Endothelial cell of hepatic sinusoid (primary cell): ENCODE results near the gene DMRTB1.
"Not testable (repeated sequence)": the region's sequence is repeated elsewhere in the genome, so short reads cannot be mapped to it uniquely, and the experiment has no call there.

Experiments
- in situ Hi-C: cut with HindIII; loops from 2 replicates; pipeline ENCODE4 v1.10.0; 2017; ENCODE audit warnings: low sequenced_read_pairs

Gene DMRTB1

DNA sequence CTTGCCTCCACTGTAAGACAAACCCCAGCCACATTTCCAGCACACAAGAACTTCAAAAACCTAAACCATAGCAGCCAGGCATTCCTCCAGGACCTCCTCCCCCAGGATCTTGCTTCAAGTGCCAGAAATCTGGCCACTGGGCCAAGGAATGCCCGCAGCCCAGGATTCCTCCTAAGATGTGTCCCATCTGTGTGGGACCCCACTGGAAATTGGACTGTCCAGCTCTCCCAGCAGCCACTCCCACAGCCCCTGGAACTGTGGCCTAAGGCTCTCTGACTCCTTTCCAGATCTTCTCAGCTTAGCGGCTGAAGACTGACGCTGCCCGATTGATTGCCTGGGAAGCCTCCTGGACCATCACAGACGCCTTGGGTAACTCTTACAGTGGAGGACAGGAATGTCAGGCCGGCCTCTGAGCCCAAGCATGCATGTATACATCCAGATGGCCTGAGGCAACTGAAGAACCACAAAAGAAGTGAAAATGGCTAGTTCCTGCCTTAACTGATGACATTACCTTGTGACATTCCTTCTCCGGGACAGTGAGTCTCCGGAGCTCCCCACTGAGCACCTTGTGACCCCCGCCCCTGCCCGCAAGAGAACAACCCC, 24.7 kb upstream of the DMRTB1 start:
- in situ Hi-C loops = not testable (repeated sequence)

DNA sequence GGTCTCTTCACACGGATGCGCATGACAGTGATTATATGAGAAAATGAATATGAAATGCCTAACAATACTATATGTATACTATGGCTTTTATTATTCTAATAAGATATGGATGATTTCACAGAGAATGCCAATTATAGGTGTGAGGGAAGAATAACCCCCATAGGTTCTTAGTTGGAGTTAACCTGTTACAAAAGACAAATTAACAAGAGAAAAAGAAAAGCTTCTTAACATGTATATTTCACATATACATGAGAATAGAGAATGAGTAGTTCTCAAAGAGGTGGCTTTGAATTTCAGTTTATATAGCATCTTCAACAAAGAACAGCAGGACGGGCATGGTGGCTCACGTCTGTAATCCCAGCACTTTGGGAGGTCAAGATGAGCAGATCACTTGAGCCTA, 24.0 kb upstream of the DMRTB1 start:
- in situ Hi-C loops = no loop called here

DNA sequence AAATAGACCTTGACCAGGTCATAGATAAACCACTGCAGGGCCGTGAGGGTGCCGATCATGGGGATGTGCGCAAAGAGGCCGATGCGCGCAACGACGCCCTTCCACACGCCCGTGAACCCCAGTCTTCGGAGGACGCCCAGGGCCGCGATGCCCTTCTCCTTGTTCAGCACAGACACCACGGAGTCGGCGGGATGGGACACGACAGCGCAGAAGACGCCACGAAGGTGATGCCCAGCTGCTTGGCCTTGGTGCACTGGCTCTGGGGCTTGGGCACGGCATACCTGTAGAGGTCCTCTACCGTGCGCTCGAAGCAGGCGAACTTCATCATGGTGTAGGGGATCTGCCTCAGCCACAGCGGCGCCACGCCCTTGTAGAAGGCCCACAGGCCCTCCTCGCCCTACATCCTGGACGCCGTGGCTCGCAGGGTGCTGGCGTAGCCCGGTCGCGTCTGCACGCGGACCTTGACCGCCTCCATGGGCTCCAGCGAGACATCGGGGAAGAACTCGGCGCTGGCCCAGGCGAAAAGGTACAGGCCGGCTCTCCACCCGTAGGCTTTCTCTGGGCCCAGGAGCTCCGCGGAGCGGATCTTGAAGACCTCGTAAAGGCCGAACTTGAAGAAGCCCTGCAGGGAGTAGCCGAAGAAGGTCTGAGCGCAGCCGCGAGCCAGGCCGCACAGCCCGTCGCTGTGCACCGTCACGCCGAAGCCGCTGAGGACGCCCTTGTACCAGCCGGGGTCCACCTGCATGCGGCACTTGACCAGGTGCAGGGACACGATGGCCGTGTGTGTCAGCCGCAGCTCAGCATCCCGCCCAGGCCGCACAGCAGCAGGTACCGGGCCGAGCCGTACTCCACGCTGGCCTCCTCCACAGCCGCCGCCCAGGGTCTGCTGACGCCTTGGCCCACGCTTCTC, 20.5 kb upstream of the DMRTB1 start:
- in situ Hi-C loops = no loop called here

DNA sequence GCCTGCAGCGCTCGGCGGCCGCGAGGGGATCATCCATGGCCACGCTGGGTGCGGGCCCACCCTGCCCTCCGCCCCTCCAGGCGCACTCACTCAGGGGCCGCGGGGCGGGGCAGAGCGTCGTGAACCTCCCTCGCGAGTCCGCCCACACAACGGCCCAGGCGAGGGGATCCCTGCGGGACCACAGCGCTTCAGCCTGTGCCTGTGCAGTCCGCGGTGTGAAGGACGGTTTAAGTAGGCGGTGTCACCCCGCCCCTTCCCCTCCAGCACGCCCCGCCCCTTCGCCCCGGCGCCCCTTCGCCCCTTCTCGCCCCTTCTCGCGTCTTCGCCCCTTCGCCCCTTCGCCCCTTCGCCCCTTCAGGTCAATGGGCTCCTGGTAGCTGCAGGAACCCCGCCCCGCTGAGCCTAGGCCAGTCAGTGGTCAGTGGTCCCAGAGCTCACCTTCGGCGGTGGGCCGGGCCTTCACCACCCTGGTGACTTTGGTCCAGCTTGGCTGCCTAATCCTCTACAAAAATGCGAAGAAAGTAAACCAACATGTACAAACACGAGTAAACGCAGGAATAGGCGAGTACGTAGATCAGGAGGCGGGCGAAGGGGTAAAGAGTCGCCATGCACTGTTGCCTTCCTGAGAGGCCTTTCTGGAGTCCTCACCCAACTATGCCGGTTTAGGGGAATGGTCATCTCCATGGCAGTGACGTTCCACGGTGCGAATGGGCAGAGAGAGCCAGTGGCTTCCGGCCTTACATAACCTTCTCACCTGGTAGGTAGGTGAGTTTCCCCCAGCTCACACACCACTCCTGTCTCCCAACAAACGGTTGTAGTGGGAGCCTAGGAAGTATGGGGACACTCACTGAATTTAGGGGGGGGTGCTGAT, 19.6 kb upstream of the DMRTB1 start:
- in situ Hi-C loops = no loop called here

DNA sequence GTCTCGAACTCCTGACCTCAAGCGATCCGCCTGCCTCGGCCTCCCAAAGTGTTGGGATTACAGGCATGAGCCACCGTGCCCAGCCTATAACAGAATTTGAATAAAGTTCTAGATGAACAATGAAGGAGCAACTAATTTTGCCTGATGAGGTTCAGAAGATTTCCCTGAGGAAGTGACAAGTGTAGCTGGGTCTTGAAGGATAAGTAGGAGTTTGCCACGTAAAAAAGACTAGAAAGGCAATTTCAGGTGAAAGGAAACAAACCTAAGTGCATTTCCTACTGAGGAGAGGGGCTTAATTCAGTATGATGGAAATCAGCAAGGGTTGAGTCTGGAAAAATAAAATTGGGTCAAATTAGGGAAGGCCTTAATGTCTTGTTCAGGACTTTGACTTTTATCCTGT, 18.6 kb upstream of the DMRTB1 start:
- in situ Hi-C loops = no loop called here

DNA sequence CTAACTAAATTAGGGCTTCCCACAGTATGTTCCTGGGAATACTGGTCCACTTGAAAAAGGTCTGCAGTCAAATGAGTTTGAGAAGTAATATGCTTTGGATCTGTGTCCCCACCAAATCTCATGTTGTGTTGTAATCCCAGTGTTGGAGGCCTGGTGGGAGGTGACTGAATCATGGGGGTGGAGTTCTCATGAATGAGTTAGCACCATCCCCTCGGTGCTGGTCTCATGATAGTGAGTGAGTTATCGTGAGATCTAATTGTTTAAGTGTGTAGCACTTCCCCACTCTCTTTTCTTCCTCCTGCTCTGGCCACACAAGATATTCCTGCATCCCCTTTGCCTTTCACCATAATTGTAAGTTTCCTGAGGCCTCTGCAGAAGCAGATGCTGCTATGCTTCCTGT, 16.9 kb upstream of the DMRTB1 start:
- in situ Hi-C loops = no loop called here

DNA sequence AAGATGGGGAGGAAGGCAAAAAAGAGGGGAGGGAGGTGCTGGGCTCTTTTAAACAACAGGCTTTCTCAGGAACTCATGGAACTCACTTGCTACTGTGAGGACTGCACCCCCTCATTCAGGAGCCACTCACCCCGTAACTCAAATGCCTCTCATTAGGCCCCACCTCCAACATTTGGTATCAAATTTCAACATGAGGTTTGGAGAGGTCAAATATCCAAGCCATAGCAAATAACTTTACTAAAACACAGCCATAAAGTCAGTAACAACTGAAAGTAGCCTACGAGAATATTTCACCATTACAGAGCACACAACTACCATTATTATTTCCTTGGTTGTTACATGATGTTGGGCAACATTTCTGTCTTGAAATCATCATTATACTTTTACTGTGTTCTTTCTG, 13.1 kb upstream of the DMRTB1 start:
- in situ Hi-C loops = no loop called here

DNA sequence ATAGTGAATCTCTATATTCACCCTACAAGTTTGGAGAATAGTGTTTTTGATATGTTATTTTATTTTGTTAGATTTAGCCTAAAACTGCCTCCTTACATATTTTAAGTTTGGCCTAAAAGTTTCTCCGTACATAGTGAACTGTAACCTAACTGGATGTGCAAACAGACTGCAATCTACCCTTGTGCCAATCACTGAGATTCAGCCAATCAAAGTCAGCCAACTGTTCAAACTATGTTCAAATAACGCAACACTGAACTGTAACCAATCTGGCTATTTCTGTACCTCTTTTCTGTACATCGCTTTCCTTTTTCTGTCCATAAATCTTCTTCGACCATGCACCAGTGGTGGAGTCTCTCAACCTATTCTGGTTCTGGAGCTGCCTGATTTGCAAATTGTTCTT, 11.8 kb upstream of the DMRTB1 start:
- in situ Hi-C loops = no loop called here

DNA sequence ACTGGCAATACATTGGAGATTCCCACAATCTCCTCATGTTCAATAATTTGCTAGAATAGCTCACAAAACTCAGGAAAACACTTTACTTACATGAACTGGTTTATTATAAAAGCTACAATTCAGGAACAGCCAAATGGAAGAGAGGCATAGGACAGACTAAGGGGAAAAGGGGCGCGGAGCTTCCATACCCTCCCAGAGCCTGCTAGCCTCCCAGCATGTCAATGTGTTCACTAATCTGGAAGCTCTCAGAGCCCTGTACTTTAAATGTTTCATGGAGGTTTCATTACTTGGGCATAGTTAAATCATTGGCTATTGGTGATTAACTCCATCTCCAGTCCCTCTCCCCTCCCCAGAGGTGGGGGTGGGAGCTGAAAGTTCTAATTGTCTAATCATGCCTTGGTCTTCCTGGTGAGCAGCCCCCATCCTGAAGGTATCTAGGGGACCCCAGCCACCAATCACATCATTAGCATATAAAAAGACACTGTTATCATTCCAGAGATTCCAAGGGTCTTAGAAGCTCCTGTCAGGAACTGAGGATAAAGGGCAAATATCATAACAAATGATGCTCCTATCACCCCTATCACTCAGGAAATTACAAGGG, 10.9 kb upstream of the DMRTB1 start:
- in situ Hi-C loops = no loop called here

DNA sequence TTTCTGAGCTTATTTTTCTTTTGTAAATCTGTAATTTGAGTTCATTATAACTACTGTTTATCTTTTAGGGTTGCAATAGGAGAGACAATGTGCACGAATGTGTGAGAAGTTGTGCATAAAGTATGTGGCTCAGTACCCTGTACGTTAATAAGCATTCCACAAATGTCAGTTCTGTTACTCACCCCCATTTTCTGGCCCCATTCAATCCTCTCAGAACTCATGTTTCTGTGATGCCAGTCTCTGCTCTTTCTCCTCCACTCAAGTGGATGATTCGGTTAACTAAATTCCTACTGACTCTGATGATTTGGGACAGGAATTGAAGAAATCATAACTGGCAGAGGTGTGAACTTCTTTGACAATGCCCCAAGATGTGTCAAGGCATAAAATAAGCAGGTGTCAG, 10.2 kb upstream of the DMRTB1 start:
- in situ Hi-C loops = no loop called here

DNA sequence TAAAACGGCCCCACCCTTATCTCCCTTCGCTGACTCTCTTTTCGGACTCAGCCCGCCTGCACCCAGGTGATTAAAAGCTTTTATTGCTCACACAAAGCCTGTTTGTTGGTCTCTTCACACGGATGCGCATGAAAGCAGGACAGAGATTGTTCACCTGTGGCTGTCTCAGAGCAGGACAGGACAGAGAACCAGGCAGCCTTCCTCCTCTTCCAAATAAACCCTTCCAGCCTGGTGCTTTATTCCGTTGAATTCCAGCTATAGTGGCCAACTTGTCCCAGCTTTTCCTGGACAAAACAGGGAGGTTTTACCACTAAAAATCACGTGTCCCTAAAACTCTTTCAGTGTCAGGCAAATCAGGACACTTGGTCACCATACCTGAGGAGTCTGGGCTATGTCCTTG, 9.5 kb upstream of the DMRTB1 start:
- in situ Hi-C loops = loop anchor here (5.0 kb wide), 1 partner anchor 67 kb away; no protein-coding TSS in a partner anchor

DNA sequence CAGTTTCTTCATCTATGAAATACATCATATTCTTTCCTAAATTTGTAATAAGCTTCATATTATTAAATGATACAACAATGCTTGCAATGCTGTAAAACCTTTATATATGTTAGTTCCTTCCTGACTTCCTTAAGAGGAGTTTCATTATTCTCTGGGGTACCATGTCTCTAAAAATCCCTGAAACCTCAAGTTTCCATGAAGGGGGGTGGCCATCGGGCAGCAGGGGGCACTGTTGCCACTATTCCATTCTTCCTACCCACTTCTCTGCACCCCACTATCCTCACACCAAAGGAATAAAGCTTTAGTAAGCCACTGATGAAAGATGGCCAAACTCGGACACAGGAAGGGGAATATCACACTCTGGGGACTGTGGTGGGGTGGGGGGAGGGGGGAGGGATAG, 9.0 kb upstream of the DMRTB1 start:
- in situ Hi-C loops = loop anchor here (5.0 kb wide), 1 partner anchor 68 kb away; no protein-coding TSS in a partner anchor

DNA sequence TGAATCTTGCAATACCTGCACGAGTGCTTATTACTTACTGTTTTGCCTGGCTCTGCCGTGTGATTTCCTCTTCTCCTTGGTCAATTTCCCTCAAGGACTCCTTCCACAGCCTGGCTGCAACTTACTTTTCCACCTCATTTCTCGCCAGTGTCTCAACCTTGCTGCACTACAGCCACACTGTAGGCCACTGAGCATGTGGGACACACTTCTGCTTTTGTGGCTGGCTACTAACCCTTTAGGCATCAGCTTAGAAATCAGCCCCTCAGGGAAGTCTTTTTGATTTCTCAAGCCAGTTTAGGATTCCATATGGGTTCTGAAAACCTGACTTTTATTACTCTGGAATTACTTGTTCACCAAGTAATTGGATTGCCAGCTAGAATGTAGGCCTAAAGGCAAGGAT, 5.2 kb upstream of the DMRTB1 start:
- in situ Hi-C loops = loop anchor here (5.0 kb wide), 1 partner anchor 72 kb away; no protein-coding TSS in a partner anchor

DNA sequence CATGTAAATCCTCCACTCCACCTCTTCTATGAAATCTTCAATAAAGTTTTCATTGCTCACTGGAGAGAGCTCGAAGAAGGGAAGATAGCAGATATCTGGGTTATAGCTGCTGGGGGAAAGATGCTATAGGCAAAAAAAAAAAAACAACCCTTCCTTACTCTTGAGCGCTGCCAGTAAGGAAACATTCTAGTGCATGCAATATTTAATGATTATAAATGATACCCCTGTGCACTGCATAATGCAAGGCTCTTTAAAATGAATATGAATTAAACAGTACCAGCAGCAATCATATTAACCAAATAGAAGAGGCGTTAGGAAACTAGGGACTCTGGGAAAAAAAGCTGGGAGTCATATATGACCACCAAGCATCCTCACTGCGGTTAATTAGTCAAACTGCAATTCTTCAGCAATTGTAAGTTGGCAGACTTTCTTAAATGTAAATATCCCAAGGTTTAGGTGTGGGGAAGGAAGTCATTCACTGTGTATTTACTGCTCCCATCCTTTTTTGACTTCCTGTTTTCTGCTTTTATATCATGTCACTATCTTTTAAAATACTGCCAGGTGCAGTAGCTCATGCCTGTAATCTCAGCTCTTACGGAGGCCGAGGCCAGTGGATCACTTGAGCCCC, 3.7 kb upstream of the DMRTB1 start:
- in situ Hi-C loops = no loop called here

DNA sequence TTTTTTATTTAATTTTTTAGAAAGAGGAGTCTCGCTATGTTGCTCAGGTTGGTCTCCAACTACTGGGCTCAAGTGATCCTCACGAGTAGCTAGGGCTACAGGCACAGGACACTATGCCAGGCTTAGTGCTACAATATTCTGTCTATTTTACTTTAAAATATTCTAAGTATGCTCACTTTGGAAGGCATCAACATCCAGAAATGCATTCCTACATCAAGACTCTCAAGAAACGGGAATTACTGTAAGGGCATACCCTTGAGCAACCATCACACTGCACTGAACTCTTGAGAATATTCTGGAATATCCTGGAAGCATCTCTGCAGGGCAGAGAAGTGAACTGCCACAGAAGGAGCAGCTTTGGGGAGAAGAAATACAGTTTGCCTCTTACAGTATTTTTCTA, 565 bp upstream of the DMRTB1 start:
- in situ Hi-C loops = no loop called here

DNA sequence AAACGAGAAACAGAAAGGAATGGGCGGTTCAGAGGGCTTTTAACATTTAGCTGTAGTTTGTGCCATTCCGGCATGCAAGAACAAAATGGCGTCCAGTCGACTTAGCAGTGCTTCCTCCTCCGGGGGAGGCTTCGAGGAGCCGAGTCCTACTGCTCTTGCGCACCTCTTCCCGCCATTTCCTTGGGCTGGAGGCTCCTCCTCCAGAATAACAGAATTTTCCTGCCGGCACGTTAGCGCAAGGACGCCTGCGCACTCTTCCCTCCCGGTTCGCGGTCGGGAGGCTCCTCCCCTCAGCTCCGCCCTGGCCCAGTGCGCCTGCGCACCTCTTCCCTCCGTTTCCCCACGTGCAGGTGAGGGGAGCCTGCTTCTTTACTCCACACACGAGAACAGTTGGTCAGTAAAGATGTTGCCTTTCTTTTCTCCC, 1.0 kb downstream of the DMRTB1 start:
- in situ Hi-C loops = no loop called here

DNA sequence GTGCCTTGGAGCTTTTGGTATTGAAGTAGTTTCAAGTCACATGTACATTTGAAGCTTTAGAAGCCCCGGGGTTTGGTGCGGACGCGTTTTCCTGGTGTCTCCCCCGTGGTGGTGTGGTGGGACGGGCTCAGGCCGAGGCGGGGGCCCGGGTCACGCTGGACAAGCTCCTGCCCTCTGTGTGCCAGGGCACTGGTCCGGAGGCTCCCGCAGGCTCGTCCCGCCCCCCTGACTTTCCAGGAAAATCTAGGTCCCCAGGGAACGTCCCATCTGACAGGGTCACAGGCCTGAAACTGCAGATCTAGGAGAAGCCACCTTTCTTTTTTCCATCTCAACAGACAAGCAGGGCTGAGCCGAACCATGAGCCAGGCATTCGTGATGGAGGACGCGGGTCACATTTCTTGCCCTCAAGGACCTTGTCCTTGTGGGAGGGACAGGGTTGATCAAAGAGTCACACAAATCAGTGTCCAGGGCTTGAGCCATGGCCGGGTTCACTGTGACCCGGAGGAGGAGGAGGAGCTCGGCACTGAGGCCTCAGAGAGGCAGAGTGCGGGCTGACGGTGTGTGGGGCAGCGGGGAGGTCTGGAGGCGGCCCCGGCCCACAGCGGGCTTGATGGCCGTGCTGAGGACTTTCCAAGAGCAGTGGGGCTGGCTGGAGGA, 1.6 kb downstream of the DMRTB1 start:
- in situ Hi-C loops = no loop called here

DNA sequence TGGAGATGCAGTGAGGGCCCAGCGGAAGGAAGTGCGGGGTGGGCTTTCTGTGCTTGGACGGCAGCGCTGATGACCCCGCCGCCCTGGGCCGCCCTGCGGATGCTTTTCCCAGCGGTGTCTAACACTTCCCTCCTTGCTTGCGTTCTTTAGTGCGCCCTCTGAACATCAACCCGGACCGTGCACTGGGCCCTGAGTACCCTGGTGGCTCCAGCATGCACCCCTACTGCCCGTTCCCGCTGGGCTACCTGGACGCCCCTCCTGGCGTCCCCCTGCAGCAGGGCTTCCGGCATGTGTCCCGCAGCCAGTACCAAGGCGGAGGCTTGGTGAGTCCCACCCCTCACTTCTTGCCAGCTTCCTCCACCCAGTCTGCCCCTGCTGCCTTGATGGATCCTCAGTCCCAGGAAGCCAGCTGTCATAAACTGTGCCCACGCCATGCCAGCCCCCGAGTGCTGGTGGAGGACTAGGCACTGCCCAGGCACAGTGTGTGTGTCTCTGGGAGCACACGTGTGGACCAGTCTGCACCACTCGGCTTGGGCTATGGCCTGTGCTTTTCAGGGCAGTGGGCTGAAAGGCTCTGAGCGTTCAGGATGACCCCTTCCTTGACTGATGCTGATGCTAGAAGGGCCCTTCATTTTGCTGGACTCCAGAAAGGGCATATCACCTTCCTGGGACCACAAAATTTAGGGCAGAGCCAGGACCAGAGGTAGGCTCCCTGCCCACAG, 2.3 kb downstream of the DMRTB1 start:
- in situ Hi-C loops = no loop called here

DNA sequence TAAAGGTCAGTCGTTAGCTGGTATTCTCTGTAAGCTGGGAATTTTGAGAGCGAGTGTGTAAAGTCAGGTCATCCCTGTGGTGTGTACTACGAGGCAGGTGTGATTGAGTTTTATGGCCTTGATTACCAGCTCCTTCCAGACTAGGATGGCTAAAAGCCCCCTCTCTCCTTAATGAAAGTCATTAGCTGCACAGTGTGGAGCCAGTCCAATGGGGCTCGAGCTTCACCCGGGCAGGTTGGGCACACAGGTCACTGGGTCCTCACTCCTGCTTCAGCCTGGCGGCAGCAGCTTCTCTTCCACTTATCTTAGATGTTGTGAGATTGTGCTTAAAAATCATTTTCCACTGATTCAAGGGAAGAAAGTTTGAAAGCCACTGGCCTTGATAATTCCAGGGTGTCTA, 3.0 kb downstream of the DMRTB1 start:
- in situ Hi-C loops = no loop called here
